HUDEP-2 (cell line): Measurements from ENCODE around the gene BIRC7.

Source experiments
- DNase-seq, 76 experiments: peaks; one replicate each; lab custom pipeline; 2025; ENCODE audit not compliant: unreplicated experiment in 76 of 76; lab: John Stamatoyannopoulos, UW

Gene BIRC7

GRCh38 chr20:63244468-63244867, 8.8 kb downstream of the BIRC7 start:
- no peak for DNase-seq

- peak in 1 of 76 experiments; percentile 7 for DNase-seq
Measured at GRCh38 chr20:63246490-63247288, 11.0 kb downstream of the BIRC7 start.

- DNase-seq, result no peak
Measured at GRCh38 chr20:63247671-63248228, 12.0 kb downstream of the BIRC7 start.

- DNase-seq, result no peak
Measured at GRCh38 chr20:63248835-63249591, 13.3 kb downstream of the BIRC7 start.

GRCh38 chr20:63249891-63250290, 14.2 kb downstream of the BIRC7 start:
- DNase-seq, result no peak

- peak in 24 of 76 experiments; percentile 4 to 48 (median 26) for DNase-seq
Measured at GRCh38 chr20:63251350-63251749, 15.6 kb downstream of the BIRC7 start.

- DNase-seq, result no peak
Measured at GRCh38 chr20:63252284-63252711, 16.6 kb downstream of the BIRC7 start.

GRCh38 chr20:63253065-63253437, 17.3 kb downstream of the BIRC7 start:
- DNase-seq, result no peak

- DNase-seq, result no peak
Measured at GRCh38 chr20:63253438-63254231, 17.9 kb downstream of the BIRC7 start.

- no peak for DNase-seq
Measured at GRCh38 chr20:63254232-63254605, 18.5 kb downstream of the BIRC7 start, which contains the start of gene NKAIN4. Gene NKAIN4, minus strand, starts transcription at chr20:63254463. Its CDS starts 13 bp downstream, at chr20:63254450.

GRCh38 chr20:63254606-63255384, 19.1 kb downstream of the BIRC7 start:
- no peak for DNase-seq

- no peak for DNase-seq
Measured at GRCh38 chr20:63255931-63256704, 20.4 kb downstream of the BIRC7 start.

GRCh38 chr20:63256954-63257353, 21.2 kb downstream of the BIRC7 start:
- no peak for DNase-seq

- DNase-seq, result no peak
Measured at GRCh38 chr20:63257629-63258028, 21.9 kb downstream of the BIRC7 start.

- DNase-seq, result no peak
Measured at GRCh38 chr20:63258781-63259180, 23.1 kb downstream of the BIRC7 start.

GRCh38 chr20:63259734-63260460, 24.2 kb downstream of the BIRC7 start:
- no peak for DNase-seq

- DNase-seq, result no peak
Measured at GRCh38 chr20:63260521-63260920, 24.8 kb downstream of the BIRC7 start.

GRCh38 chr20:63261060-63261794, 25.5 kb downstream of the BIRC7 start:
- no peak for DNase-seq
